NK-92 (cell line): Measurements from ENCODE around the gene PFN1.
"Not testable (repeated sequence)": the region's sequence is repeated elsewhere in the genome, so short reads cannot be mapped to it uniquely, and the experiment has no call there.

Source experiments
- DNase-seq: peaks from one replicate; lab custom pipeline; 2025; ENCODE audit not compliant: unreplicated experiment; lab: John Stamatoyannopoulos, UW

Gene PFN1

DNA sequence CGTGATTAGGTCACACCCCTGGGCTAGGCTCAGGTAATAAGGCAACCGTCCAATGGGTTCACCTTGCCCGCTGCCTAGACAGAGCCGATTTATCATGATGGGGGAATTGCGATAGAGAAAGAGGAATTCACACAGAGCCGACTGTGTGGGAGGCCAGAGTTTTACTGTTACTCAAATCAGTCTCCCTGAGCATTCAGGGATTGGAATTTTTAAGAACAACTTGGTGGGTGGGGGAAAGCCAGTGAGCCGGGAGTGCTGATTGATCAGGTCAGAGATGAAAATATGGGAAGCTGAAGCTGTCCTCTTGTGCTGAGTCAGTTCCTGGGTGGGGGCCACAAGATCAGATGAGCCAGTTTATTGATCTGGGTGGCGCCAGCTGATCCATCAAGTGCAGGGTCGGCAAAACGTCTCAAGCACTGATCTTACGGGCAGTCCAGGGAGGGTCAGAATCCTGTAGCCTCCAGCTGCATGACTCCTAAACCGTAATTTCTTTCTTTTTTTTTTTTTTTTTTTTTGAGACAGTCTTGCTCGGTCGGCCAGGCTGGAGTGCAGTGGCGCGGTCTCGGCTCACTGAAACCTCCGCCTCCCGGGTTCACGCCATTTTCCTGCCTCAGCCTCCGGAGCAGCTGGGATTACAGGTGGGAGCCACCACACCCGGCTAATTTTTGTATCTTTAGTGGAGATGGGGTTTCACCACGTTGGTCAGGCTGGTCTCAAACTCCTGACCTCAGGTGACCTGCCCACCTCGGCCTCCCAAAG, 21.6 kb downstream of the PFN1 start:
- not testable (repeated sequence) for DNase-seq

- no peak for DNase-seq
Observed at GRCh38 chr17:4921320-4921719, 27.0 kb downstream of the PFN1 start.

- DNase-seq, result no peak
Observed at GRCh38 chr17:4920351-4921048, 27.8 kb downstream of the PFN1 start.

DNA sequence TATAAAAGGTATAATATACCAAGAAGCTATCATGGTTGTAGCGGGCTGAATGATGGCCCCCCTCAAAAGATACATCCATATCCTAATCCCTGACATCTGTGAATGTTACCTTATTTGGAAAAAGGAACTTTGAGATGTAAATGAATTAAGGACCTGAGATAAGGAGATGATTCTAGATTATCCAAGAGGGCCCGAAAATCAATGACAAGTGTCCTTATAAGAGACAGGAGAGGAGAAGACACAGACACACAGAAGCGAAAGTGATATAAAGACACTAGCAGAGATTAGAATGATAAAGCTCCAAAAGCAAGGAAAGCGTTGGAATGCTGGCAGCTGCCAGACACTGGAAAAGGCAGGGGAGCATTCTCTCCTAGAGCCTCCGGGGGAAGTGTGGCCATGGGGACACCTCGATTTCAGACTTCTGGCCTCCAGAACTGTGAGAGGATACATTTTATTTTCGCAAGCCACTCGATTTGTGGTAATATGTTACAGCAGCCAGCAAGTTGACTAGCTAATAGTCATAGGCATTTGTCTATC, 28.8 kb downstream of the PFN1 start:
- DNase-seq, result no peak

DNA sequence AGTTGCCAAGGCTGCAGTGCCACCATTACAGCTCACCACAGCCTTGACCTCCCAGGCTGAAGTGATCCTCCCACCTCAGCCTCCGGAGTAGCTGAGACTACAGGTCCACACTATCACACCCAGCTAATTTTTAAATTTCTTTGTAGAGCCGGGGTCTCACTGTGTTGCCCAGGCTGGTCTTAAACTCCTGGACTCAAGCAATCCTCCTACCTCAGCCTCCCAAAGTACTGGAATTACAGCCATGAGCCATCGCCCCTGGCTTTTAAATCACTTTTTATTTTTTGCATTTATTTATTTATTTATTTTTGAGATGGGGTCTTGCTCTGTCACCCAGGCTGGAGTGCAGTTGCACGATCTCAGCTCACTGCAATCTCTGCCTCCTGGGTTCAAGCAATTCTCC, 33.8 kb downstream of the PFN1 start:
- DNase-seq, result not testable (repeated sequence)

GRCh38 chr17:4913994-4914393, 34.3 kb downstream of the PFN1 start:
- no peak for DNase-seq

GRCh38 chr17:4908711-4909496, 39.4 kb downstream of the PFN1 start:
- no peak for DNase-seq

GRCh38 chr17:4908301-4908700, 40.0 kb downstream of the PFN1 start:
- DNase-seq, result no peak

DNA sequence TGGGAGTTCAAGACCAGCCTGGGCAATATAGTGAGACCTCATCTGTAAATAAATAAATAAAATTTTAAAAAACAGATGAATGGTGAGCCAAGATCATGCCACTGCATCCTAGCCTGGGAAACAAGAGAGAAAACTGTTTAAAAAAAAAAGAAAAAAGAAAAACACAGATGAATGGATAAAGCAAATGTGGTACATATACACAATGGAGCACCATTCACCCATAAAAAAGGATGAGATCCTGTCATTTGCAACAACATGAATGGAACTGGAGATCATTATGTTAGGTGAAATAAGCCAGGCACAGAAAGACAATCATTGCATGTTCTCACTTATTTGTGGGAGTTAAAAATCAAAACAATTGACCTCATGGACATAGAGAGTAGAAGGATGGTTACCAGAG, 41.7 kb downstream of the PFN1 start:
- not testable (repeated sequence) for DNase-seq

DNA sequence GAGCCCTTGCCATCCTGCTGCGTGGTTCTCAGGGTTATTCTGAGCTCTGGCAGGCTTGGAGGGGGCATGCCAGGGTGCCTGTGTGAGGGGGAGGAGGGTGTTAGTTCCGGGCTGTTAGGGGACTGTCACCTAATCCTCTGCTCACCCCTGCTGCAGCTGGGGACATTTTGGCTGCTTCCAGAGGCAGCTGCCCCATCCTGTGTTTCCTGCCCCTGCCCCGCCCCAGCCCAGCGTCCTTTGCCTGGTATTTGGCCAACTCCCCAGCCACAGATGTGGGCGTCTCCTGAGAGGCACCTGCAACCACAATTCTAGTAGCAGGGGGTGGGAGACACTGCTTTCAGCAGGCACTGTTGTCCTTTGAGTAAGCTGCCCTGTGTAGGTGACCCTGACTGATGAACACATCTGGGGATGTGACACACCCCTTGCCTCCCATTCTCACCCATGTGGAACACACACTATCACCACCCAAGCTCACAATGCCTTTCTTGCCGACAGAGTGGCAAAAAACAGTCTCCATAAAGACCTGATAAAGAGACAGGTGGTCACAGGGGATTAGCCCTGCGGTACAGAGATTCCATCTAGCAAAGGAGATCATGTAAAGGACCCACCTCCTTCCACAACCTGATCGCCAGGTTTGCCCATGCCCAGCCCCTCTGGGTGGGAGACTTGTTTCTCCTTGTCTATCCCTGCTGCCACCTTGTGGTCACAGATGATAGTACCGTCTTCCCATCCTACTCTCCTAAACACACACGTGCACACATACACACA, 45.1 kb downstream of the PFN1 start, which contains the start of gene CHRNE:
CHRNE (minus strand) TSS at position 48 of the 768 bp plus-strand sequence; CDS start at position 13, 35 bp downstream.
- DNase-seq, result no peak

DNA sequence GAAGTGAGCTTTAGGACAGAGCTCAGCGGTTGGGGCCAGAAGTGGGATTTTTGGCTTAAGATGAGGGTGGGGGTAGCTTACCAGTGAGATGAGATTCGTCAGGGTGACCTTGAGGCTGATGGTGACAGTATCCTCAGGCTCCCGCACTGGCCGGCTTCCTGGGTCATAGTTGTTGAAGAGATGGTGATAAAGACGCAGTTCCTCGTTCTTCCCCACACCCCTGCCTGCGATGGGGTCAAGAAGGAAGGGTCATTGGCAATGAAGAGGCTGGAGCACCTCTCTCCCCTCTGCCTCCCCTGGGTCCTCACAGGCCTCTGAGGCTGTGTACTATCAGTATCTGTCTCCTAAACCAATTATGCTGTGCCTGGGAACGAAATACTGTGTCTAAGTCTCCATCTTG, 45.8 kb downstream of the PFN1 start:
- no peak for DNase-seq

GRCh38 chr17:4901648-4902344, 46.5 kb downstream of the PFN1 start:
- DNase-seq, result no peak

- no peak for DNase-seq
Observed at GRCh38 chr17:4901108-4901647, 47.2 kb downstream of the PFN1 start.

GRCh38 chr17:4900231-4901107, 47.9 kb downstream of the PFN1 start:
- DNase-seq, result no peak

DNA sequence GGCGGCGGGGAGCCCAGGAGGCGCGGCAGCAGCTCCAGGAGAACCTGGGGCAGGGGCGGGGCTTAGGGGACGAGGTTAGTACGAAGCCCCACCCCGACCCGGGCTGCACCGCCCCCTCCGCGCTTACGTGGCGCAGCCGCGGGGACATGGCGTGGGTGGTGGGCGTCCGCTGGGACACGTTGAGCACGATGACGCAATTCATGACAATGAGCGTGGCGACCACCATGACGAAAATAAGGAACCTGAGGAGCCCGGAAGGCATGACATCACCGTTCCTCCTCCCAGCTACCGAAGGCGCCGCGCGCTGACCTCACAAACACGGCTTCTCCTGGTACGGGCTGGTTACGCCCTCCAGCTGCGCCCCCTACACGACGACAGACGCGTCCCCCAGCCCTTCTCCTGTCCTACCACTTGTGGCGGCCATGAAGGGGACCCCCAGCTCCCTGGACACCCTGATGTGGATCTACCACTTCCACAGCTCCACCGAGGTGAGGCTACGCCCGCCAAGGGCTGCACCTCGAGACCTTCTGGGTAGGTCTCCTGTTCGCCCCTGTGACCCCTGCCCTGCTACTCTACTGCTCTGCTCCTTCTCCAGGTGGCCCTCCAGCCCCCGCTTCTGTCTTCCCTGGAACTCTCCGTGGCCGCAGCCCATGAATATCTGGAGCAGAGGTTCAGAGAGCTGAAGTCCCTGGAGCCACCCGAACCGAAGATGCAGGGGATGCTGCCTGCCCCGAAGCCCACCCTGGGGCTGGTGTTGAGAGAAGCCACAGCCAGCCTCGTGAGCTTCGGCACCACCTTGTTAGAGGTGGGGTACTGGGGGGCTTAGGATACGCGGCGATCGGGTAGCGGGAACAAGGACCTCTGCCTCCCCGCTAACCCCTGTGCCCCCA, 48.7 kb downstream of the PFN1 start, which contains the start of gene C17orf107:
C17orf107 (plus strand) TSS at position 196 of the 890 bp plus-strand sequence; CDS start at position 423, 227 bp downstream.
- peak; percentile 79 for DNase-seq

DNA sequence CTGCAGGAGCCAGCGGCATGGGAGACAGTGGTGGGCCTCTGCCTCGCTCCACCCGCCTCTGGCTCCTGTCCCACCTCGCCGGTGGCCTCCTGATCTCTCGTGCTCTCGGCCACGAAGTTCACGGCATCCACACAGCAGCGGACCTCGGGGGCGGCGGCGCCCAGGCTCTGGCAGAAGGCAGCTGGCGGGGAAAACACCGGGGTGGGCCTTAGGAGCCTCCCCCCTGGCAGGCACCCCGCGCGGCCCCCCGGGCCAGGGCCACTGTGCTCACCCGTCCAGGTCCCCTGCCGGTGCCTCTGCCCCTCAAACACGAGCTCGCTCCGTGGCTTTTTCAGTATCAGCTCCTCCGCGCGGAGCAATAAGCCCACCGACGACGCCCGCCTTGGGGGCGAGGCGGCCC, 49.4 kb downstream of the PFN1 start:
- no peak for DNase-seq

- no peak for DNase-seq
Observed at GRCh38 chr17:4898351-4898750, 50.0 kb downstream of the PFN1 start.

GRCh38 chr17:4897785-4898184, 50.5 kb downstream of the PFN1 start:
- DNase-seq, result no peak
